Osteocyte (in vitro differentiated cells): ENCODE data around the gene ZBTB2. TPM values are rescaled to one million over a fixed set of nuclear protein-coding genes. Genes with fewer than 3 reads are reported as not detected.

Source experiments
- DNase-seq: peaks from one replicate; pipeline ENCODE4 v3.0.0; 2021; ENCODE audit warnings: mixed read lengths; ENCODE audit not compliant: unreplicated experiment; ENCODE audit errors: extremely low spot score
- H3K27ac Mint-ChIP-seq: one replicate; pipeline ENCODE4 v1.8.0; 2021; ENCODE audit warnings: mild to moderate bottlenecking, mixed read lengths; ENCODE audit not compliant: unreplicated experiment
- H3K27me3 Mint-ChIP-seq: one replicate; pipeline ENCODE4 v1.8.0; 2021; ENCODE audit warnings: mixed read lengths; ENCODE audit not compliant: unreplicated experiment
- H3K36me3 Mint-ChIP-seq: one replicate; pipeline ENCODE4 v1.8.0; 2021; ENCODE audit warnings: mixed read lengths; ENCODE audit not compliant: unreplicated experiment
- H3K4me1 Mint-ChIP-seq: one replicate; pipeline ENCODE4 v1.8.0; 2021; ENCODE audit warnings: mixed read lengths; ENCODE audit not compliant: unreplicated experiment
- H3K4me3 Mint-ChIP-seq: one replicate; pipeline ENCODE4 v1.8.0; 2021; ENCODE audit warnings: mild to moderate bottlenecking, moderate library complexity, mixed read lengths; ENCODE audit not compliant: unreplicated experiment
- H3K9me3 Mint-ChIP-seq: one replicate; pipeline ENCODE4 v1.8.0; 2021; ENCODE audit warnings: mixed read lengths; ENCODE audit not compliant: unreplicated experiment
- total RNA-seq: library from RNA; stranded (reverse); gene quantifications from 2 replicates; pipeline ENCODE4 v1.2.1, GENCODE V29; 2021
- TF ChIP-seq, protein P1 (sequence below): fragments of 200-600 bp; sonication (generic); IDR thresholded peaks from 2 replicates; pipeline ENCODE4 v1.5.0; 2021; ENCODE audit warnings: antibody characterized with exemption, mild to moderate bottlenecking, moderate library complexity

Gene ZBTB2
- total RNA-seq, 1 donor from 2014 or later: 12.3 TPM

DNA sequence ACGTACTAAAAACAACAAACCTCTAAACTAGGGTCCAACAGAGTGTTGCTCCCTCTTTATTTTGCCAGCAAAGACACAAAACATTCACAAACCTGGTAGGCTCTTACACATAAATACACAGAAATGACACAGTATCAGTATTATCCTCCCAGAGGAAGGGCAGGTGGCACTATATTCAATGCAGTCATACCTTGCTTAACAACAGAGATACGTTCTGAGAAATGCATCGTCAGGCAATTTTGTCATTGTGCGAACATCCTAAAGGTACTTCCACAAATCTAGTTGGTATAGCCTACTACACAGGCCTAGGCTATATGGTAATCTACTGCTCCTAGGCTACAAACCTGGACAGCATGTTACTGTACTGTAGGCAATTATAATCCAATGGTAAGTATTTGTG is 9.6 kb downstream of the ZBTB2 start:
- Mint-ChIP-seq H3K9me3 (no peaks in the 10 kb centered on the region), H3K4me1 (peaks cover 29% of the 10 kb centered on the region), H3K4me3 (no peak overlapping the region), H3K36me3 (peaks cover 7% of the 10 kb centered on the region), H3K27me3 (no peaks in the 10 kb centered on the region), H3K27ac (no peak overlapping the region)
- no peak for DNase-seq
- TF ChIP-seq, protein P1, sequence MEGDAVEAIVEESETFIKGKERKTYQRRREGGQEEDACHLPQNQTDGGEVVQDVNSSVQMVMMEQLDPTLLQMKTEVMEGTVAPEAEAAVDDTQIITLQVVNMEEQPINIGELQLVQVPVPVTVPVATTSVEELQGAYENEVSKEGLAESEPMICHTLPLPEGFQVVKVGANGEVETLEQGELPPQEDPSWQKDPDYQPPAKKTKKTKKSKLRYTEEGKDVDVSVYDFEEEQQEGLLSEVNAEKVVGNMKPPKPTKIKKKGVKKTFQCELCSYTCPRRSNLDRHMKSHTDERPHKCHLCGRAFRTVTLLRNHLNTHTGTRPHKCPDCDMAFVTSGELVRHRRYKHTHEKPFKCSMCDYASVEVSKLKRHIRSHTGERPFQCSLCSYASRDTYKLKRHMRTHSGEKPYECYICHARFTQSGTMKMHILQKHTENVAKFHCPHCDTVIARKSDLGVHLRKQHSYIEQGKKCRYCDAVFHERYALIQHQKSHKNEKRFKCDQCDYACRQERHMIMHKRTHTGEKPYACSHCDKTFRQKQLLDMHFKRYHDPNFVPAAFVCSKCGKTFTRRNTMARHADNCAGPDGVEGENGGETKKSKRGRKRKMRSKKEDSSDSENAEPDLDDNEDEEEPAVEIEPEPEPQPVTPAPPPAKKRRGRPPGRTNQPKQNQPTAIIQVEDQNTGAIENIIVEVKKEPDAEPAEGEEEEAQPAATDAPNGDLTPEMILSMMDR: no peak

DNA sequence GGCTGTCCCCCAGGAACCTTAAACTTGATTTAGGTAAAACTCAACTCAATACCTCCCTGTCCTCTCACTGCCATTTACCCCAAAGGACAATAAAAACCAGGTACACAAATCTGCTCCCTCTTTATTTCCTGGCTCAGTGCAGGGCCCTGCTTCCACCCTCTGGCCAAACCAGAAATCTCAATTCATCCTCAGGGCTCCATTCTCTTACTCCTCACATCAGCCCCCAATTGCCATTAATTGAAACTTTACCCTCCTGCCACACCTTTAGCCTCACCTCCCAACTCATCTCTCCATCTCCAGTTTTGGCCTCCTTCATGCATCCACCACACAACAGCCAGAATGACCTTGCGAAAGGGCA is 10.5 kb downstream of the ZBTB2 start:
- no peaks in the 10 kb centered on the region for H3K27me3 Mint-ChIP-seq
- DNase-seq: no peak
- TF ChIP-seq, protein P1: no peak
- H3K36me3 Mint-ChIP-seq: peaks cover 7% of the 10 kb centered on the region
- H3K27ac Mint-ChIP-seq: peak overlapping the region; percentile 82
- no peak overlapping the region for H3K4me3 Mint-ChIP-seq
- peaks cover 37% of the 10 kb centered on the region for H3K4me1 Mint-ChIP-seq
- H3K9me3 Mint-ChIP-seq: peaks cover 5% of the 10 kb centered on the region

DNA sequence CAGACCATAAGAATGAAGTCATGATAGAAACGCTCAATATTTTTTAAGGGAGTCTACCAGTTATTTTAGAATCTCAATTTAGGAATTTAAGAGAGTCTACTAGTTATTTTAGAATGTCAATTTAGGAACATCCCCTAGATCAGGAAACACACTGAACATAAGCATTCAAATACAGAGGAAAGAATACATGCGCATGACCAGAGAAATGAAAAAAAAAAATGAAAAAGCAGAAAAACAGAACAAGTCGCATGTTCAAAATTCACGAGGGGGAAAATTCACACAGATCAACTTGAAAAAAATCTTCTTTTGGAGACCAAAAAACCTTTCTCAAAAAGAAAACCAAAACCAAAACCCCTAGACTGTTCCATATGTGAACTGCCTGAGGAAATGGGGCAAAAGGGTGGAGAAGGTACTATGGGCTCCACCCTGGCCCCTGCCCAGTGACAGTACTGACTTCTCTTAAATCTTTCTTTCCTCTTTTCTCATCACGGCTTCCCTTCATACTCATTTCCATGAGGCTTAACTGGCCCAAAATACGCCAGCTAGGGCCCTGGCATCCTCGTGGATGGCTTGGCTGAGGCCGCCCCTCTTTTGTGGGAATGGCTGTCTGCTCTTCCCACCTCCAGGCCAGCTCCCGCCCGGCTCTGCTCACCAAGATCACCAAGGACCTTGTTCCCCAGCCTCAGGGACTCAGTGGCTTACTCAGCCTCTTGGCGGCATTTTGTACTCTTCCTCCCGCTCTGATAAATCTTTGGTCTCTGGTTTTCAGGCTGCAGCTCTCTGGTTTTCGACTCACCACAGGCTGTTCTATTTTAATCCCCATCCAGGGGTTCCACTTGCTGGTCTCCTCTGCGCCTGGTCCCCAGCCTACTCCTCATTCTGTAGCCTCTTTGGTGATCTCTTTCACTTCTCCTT is 11.2 kb downstream of the ZBTB2 start:
- Mint-ChIP-seq H3K9me3 (peaks cover 6% of the 10 kb centered on the region), H3K27me3 (no peaks in the 10 kb centered on the region)
- TF ChIP-seq, protein P1: no peak

DNA sequence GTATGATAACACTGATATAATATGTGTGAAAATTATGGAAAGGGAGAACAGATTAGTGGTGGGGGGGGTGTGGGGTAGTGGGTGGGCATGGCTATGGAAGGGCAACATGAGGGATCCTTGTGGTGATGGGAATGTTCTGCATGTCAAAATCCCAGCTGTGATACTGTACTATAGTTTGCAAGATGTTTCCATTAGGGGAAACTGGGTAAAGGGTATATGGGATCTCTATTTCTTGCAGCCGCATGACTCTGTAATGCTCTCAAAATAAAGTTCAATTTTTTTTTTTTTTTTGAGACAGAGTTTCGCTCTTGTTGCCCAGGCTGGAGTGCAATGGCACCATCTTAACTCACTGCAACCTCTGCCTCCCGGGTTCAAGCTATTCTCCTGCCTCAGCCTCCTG is 14.3 kb downstream of the ZBTB2 start:
- Mint-ChIP-seq H3K4me3 (no peak overlapping the region), H3K27me3 (no peaks in the 10 kb centered on the region), H3K36me3 (no peaks in the 10 kb centered on the region), H3K9me3 (peaks cover 6% of the 10 kb centered on the region), H3K27ac (no peak overlapping the region), H3K4me1 (peaks cover 63% of the 10 kb centered on the region)
- no peak for DNase-seq
- TF ChIP-seq, protein P1: no peak

More for the DNA sequence above, 11.2 kb downstream of the ZBTB2 start:
- Mint-ChIP-seq H3K4me3 (peak overlapping the region; percentile 26), H3K36me3 (peaks cover 7% of the 10 kb centered on the region), H3K27ac (peak overlapping the region; percentile 82), H3K4me1 (peaks cover 40% of the 10 kb centered on the region)
- DNase-seq: no peak

DNA sequence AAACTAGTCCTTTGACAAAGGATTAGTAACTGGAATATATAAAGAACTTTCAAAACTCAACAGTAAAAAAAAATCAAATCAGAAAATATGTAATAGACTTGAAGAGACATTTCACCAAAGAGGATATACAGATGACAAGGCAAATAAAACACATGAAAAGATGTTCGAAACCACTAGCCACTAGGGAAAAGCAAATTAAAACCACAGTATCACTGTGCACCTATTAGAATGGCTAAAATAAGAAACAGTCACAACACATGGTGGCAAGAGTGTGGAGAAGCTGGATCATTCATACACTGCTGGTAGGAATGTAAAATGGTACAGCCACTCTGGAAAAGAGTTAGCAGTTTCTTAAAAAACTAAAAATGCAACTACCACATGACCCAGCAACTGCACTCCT is 14.9 kb downstream of the ZBTB2 start:
- DNase-seq: no peak
- Mint-ChIP-seq H3K27ac (peak overlapping the region; percentile 39), H3K4me1 (peaks cover 65% of the 10 kb centered on the region), H3K4me3 (no peak overlapping the region), H3K27me3 (no peaks in the 10 kb centered on the region), H3K36me3 (peaks cover 6% of the 10 kb centered on the region), H3K9me3 (peaks cover 6% of the 10 kb centered on the region)
- TF ChIP-seq, protein P1: peak; percentile 11
